ENCODE data around the gene KIT.

KIT gene

DNA sequence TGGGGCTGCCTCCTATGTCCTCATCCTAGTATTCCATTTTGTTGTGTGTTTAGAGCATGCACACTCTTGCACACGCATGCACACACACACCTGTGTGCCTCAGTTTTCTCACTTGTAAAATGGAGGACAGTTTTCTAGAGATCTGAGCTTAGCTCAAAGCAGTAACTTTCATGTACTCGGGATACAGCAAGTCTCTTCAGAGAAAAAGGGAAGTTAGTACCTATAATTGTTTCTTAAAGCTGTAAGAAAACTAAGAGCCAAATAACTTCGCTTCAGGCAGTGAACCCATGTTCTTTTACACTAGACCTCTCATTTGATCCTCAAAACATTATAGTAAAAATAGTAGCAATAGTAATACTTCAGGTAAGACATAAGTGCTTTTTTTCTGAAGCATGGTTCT, 49.6 kb downstream of the KIT start:
- DNase-seq = no peak

DNA sequence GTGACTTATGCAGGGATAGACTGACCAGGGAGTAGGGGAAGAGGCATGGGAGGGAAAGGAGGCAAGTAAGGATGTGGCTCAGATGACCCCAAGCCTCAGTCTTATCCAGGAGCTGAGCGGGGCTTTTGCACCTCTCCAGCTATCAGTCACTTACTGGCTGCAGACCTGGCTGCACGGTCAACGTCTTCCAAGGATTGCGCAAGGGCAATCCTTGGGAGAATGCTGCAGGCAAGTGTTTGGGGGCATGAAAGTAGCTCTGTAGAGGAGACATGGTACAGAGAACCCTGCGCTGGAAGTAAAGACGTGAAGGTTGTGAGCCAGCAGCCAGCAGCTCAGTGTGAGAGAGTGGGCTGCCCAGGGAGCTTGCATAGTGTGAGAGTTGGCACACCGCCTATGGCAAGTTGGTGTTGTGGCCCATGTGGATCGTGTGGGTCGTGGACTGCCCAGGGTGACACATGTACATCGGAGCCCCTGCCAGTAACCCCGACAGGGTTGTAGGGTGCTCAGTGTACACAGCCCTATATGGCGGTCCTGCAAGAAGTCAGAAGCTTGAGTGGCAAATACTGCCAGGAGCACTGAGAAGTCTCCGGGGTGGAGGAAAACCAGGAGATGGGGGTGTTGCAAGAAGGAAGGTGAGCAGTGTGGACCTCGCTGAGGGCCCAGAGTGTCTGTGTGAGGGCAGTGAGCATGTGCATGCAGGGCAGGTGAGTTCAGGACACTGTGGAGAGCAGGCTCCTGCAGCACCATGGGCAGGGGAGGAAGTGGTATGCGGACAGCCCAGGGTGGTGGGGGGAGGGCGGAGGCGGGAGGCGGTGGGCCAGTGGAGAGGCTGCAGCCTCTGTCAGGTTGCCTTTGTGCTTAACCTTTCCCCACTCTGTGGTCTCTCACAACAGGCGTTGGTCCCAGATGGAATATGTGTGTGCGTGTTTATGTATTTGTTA, 50.9 kb downstream of the KIT start:
- no peak for DNase-seq

DNA sequence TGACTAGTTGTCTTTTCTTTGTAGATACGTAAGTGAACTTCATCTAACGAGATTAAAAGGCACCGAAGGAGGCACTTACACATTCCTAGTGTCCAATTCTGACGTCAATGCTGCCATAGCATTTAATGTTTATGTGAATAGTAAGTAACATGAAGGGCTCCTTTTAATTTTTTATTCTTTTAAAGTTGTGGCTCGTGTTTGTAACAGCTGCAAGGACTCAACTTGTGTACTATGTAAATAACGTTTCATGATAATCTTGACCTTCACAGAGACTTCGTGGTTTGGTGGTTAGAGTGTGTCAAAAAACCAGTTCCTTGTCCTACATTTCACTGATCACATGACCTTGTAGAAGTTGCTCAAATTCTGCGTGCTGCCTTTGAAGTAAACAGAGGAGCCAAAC, 51.6 kb downstream of the KIT start:
- DNase-seq = no peak

DNA sequence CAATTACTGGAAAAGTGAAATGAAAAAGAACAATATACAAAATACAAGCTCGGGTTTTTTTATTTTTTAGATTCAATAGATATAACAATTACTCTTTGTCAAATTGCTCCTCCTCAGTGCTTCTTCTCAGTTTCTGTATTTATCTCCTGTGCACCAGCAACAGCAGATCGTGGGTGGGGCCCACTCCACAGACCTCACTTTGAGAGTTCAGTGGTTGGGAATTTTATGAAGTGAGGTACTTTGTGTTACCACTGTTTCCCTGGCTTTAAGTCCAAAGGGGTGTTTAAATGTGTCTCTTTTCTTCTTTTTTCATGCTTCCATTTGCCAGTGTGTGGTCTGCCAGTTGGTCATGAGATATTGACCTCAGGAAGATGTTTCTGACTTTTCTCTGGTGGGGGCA, 54.4 kb downstream of the KIT start:
- DNase-seq = no peak

DNA sequence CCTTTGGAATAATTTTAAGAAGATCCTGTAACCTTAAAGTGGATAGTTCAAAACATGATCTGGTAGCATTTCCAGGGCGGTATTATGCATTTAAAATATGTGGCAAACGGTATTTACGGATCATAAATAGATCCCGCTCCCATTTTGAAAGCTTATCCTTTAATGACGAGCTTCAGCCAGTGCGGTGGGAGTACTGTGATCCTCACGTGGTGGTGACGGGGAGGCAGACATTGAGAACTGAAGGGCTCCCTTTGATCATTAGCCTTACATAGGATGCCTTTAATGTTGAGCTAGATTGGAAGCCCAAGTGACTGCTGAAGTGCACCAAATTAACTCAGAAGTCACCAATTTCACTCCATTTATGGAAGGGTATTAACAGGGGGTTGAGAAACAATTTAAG, 56.9 kb downstream of the KIT start:
- no peak for DNase-seq

DNA sequence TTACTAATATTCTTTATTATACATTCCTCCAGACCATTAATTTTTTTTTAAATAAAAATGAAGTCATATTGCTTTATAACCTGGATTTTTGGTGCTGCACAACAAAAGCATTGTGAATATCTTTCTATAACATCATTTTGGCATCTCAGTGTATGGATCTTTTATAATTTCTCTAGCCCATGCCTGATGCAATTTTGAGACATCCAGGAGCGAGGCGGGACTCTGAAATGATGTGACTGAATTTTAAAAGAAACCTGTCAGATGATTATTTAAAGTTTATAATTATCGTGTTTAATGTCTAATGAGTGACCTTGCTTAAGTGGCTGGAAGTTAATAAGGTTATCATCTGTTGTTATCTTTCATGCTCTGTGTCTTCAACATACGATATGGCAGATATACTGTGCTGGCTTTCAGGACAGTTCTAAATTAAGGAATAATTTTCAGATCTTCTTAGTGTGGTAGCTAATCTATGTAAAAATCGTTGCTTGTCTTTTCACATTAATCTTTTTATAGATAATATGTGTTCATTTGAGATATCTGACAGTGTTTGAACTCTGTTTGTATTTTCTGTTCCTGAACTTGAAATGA, 58.8 kb downstream of the KIT start:
- DNase-seq = no peak

DNA sequence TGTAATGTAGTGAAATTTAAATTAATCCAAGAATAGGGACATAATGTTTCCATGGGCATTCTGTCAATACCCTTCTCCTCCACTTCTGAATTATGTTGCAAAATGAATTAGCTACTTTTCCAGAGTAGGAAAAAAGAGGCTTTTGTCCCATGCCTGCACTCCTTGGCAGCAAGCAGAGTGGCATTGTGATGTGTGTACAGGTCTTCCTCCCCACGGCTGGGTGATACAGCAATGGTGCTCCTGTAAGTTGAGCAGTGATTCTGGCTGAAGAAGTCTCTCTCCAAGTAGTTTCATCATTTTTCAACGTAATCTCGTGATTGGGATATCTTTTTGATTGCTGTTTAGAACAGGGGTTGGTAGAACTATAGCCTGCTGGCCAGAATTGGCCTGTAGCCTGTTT, 59.9 kb downstream of the KIT start:
- no peak for DNase-seq

DNA sequence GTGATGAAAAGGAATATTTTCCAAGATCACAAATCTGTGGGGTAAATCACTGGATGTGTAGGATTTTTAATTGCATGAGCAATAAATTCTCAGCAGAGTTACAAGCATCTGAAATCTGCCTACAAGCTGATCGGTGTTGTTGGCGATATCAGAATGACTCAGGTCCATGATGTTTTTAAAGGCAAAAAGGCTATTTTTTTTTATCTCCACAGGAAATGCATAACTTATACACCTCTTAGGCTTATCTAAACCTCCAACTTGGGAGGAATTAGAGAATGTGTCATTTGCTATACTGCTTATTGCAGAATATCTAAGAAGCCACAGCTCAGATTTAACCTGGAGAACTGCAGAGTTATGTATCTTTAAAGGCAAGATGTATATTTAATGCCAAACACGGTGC, 61.6 kb downstream of the KIT start:
- DNase-seq = peak; percentile 36

DNA sequence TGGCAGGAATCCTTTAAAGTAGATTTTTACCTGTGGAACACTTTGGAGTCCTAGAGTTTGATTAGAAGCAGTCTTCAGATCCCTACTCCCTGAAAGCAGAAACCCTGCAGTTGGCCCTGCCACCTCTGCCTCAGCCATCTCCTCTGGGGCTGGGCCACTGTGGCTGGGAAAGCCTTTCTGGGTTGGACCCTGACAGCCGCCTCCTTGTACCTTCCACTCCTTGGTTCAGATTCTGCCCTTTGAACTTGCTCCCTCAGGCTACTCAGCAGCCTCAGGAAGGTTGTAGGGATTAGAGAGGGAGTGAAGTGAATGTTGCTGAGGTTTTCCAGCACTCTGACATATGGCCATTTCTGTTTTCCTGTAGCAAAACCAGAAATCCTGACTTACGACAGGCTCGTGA, 65.5 kb downstream of the KIT start:
- no peak for DNase-seq

DNA sequence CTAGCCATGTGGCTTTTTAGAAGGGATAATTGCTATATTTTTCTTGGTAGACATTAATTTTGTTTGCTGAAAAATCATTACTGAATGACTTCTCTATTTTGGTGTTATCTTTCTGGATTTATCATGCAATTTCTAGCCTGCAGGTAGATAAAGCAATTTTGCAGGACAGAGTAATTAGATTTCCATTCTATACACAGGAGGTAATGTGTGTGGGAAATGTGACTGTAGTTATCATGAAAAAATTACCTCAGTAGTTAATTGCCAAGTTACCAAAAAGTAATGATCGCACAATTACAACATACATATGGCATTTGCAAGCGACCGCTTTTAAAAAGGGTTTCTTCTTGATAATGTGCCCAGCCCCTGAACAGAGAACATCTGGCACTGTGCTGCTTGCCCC, 66.1 kb downstream of the KIT start:
- no peak for DNase-seq

DNA sequence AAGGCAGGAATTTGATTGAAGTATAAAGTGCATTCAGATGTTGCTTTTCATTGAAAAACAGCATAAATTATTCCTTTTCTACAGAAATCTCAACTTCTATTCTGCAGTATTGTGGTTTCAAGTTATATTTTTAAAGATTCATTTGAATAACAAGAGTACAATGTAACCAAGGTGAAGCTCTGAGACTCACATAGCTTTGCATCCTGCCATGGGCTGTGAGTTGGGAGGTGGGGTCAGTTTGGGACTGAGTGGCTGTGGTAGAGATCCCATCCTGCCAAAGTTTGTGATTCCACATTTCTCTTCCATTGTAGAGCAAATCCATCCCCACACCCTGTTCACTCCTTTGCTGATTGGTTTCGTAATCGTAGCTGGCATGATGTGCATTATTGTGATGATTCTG, 69.2 kb downstream of the KIT start:
- no peak for DNase-seq

DNA sequence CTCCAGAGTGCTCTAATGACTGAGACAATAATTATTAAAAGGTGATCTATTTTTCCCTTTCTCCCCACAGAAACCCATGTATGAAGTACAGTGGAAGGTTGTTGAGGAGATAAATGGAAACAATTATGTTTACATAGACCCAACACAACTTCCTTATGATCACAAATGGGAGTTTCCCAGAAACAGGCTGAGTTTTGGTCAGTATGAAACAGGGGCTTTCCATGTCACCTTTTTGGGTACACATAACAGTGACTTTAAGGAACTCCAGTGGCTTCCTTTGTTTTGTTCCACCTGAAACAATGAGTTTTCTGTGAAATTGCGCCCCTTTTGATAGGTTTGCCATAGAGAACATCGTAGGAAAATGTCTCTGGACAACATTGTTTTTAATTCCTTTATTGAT, 69.6 kb downstream of the KIT start:
- DNase-seq = no peak

DNA sequence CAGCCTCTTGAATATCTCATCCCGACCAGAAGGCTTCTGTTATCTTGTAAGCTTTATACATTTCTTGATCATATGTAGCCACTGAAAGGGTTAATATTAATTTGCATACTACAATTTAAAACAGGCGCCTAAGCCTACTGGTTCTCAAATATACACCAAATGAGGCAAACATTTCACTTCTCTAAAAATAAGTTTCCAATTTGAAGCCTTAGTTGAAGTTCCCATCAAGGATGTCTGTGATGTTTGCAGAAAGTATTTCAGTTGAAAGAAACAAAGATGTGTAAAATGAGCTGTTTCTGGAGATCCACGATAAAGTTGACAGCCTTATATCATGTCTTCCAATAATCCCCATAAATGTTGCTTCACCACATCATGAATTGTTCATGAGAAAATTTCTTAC, 70.6 kb downstream of the KIT start:
- no peak for DNase-seq

DNA sequence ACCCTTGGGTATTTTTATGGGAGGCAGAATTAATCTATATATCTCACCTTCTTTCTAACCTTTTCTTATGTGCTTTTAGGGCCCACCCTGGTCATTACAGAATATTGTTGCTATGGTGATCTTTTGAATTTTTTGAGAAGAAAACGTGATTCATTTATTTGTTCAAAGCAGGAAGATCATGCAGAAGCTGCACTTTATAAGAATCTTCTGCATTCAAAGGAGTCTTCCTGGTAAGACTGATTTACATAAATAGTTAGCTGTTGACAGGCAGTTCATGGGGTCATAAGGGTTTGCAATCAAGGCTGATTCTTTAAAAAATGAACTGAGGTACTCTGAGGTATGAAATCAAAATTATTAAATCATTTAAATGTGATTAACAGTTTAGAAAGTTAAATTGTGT, 71.5 kb downstream of the KIT start:
- no peak for DNase-seq

DNA sequence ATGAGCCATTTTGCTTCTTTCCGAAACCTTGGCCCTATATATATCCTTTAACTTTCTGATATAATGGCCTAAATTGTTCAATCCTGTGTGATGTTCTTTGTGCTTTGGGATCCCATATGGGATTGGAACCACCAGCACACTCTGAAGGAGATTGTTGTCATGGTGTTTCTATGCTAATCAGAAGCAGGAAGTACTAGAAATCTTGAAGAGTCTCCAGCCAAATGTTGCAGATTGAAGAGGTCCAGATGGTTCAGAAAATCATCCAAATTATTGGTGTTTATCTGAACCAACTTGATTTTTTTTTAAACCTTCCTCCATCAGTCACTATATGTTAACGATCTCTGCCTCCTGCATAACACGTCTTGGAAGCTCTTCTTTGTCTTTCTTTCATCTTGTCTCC, 72.8 kb downstream of the KIT start:
- no peak for DNase-seq

DNA sequence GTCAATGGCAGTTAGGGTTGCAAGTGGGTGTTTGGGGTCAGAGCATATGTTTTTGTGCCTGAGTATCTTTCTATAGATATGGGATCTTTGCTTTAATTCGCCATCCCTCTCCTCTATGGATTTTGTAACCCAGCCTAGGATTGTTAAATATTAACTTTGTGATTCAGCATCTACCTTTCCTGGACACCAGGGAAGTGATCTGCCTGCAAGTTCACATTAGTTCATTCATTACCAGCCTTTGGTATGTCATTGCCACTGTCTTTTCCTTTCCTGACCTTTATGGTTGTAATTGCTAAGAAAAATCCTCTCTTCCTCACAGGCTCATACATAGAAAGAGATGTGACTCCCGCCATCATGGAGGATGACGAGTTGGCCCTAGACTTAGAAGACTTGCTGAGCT, 73.8 kb downstream of the KIT start:
- DNase-seq = no peak

DNA sequence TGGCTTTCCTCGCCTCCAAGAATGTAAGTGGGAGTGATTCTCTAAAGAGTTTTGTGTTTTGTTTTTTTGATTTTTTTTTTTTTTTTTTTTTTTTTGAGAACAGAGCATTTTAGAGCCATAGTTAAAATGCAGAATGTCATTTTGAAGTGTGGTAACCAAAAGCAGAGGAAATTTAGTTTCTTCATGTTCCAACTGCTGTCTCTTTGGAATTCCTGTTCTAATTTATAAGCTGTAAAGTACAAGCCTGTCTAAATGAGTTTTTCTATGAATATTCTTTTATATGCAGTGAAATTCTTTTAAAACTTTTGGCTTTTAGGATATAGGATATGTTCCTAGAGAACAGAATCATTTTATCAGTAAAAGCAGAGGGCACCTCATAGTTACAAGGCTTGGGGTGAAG, 74.2 kb downstream of the KIT start:
- DNase-seq = no peak

DNA sequence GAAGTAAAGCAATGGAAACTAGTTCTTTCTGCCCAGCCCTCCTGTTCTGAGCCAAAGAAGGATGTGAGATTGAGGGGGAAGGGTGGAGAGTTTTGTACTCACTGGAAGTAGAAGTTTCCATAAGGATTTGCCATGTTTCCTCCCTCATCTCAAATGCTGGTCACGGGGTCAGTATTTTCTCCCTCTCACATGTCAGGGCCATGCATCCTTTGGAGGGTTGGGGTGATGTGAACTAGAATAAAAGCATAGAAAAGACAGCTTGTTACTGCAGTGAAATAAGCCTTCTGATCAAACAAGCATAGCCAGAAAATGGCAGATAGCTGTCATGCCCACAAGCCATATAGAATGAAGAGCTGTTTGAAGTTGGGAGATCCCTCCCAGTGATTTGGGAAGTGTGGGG, 79.7 kb downstream of the KIT start:
- DNase-seq = no peak

DNA sequence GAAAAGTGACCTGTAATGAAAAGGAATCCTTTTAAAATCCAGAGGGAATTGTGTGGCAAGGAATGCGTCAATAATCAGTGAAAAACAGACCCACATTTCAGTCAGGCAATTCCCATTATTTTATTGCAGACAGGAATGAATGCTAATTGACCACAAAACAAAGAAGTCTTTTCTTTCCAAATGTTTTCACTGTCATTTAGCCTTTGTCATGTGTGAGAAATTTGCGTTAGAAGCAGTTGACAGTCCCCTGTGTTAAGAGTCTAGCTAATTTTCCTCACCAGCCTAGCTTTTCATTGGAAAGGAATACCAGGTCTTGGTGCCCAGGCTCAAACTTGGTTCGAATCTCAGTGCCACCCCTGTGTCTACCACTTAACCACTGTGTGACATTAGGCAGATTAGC, 83.4 kb downstream of the KIT start:
- DNase-seq = no peak

DNA sequence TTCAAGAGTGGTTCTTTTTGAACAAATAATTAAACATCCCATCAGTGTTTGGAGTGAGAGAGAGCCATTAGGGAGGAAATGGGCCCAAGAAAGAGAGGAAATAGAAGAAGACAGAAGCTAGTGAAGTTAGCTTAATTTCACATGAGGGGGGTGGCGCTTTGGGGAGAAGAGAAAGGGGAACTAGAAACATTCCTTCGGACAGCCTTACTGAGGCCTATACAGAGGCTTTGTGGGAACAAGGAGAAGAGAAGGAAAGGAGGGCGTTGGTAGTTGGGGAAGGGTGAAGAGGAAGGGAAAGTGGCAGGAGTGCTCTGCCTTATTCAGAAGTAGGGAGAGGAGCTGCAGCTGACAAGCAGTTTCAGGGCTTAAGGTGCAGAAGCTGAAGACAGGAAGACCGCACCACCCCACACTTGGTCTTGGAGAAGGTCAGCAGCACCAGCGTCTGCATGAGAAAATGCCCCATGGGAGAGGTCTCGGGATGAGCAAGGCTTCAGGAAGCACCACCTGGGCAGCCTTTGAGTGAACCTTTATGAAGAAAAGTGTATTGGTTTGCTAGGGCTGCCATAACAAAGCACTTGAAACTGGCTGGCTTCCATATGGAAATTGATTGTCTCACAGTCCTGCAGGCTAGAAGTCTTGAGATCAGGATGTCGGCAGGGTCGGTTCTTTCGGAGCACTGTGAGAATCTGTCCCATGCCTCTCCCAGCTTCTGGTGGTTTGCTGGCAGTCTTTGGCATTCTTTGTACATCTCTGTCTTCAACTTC, 85.1 kb downstream of the KIT start:
- no peak for DNase-seq

DNA sequence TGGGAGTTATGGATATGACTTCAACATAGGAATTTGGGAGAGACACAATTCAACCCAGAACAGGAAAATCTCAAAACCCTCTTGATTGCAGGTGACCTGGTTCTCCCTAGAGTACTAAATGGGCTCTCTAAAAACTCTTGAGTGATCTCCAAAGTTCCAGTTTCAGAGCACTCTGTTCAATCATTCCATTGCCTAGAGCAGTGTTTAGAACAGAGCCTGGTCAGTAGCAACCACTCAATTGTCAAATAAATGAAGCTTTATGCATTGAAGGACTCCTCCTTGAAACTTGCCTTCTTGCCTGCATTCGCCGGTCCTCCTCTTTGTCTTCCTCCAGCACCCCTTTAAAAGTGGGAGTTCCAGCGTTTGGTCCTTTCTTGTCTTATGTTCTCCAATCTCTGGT, 85.8 kb downstream of the KIT start:
- DNase-seq = no peak

DNA sequence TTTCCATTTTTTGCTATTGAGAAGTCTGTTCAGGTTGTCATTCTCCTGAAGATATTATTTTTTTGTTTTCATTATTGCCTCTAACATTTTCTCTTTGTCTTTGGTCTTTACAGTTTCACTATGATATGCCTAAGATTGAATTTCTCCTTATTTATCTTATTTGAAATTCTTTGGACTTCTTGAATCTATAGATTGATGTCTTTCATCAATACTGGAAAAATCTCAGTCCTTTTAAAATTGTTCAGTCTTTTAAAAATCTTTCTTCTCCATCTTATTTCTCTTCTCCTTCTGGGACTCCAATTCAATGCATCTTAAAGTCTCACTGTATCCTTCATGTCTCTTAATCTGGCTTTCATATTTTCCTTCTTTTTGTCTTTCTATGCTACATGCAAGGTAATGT, 86.7 kb downstream of the KIT start:
- no peak for DNase-seq

DNA sequence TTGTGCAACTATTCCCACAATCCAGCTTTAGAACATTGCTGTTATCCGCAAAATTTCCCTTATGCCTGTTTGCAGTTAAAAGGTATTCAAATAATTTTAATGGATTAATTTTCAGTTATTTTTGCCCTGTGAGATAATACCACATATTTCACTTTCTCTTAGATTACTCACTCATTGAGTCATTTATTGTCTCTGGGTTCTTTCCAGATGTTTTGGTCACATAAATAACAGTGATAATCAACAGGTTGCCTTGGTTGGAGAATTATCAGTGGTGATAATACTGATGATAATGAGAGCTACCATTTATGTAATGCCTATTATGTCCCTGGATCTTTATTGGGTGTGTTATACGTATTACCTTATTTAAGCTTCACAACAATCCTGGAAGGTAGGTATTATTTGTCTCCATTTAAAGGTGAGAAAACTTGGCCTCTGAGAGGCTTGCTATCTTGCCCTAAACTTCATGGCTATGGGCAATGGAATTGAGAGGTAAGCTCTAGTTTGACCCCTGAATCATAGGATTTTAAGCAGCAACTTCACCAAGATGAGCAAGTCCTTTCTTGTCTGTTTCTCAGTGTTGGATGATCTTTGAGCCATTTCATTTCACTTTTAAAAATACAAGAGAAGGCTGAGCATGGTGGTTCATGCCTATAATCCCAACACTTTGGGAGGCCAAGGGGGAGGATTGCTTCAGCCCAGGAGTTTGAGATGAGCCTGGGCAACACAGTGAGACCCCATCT, 87.4 kb downstream of the KIT start:
- peak; percentile 26 for DNase-seq

All from EL (cell line).